Panc1 (cell line): Measurements from ENCODE around the gene TMEM165. TPM values are rescaled to one million over a fixed set of nuclear protein-coding genes. Genes with fewer than 3 reads are reported as not detected.
A peak's percentile ranks its signal among the peaks of the same experiment; 100 is the strongest.

ENCODE experiments used
- ATAC-seq: fragments of 200-7000 bp; cut with Tn5 transposase; 2 replicates; pipeline ENCODE4 v1.9.1; 2020; ENCODE audit warnings: mild to moderate bottlenecking, moderate library complexity
- BruUV-seq: library from RNA; stranded (reverse); fragments of 400-500 nt; replicated peaks from 2 replicates; lab custom pipeline; 2021; lab: Mats Ljungman, UMichigan
- CTCF ChIA-PET: fragments of 300-600 bp; sonication (Branson Sonifier 250); formaldehyde crosslinking; loops from one replicate; lab custom pipeline; 2022; ENCODE audit warnings: antibody characterized with exemption; lab: Charles Lee
- POLR2A ChIA-PET: fragments of 300-600 bp; sonication (Branson Sonifier 250); formaldehyde crosslinking; loops from one replicate; lab custom pipeline; 2022; ENCODE audit warnings: antibody characterized with exemption; lab: Charles Lee
- DNase-seq: peaks from one replicate; pipeline ENCODE4 v3.0.0-alpha.2; 2010; ENCODE audit warnings: low read depth, low spot score
- H3K27ac ChIP-seq: 2 replicates; pipeline ENCODE4 v1.5.1; 2011; ENCODE audit warnings: mild to moderate bottlenecking, low read length, inconsistent platforms
- H3K27me3 ChIP-seq: fragments of 200-500 bp; sonication (Bioruptor generic); 2 replicates; pipeline ENCODE4 v1.6.0; 2014; ENCODE audit warnings: low read length, inconsistent platforms; ENCODE audit not compliant: control insufficient read depth, insufficient read depth
- H3K36me3 ChIP-seq: fragments of 200-500 bp; sonication (Bioruptor generic); 2 replicates; pipeline ENCODE4 v1.5.1; 2014; ENCODE audit warnings: inconsistent platforms, mild to moderate bottlenecking, low read length, moderate library complexity; ENCODE audit not compliant: control insufficient read depth, insufficient read depth
- H3K4me1 ChIP-seq: 2 replicates; pipeline ENCODE4 v1.5.1; 2011; ENCODE audit warnings: inconsistent platforms, mild to moderate bottlenecking, low read length, moderate library complexity; ENCODE audit not compliant: control insufficient read depth, insufficient read depth
- H3K4me3 ChIP-seq, 2 experiments: 2 replicates each; pipeline ENCODE4 v1.5.1; 2011 to 2012; ENCODE audit warnings: low read depth in 2 of 2, low read length in 2 of 2, mild to moderate bottlenecking in 2 of 2, inconsistent platforms in 1 of 2, moderate library complexity in 1 of 2
- H3K9me3 ChIP-seq: fragments of 200-500 bp; sonication (Bioruptor generic); 2 replicates; pipeline ENCODE4 v1.5.1; 2014; ENCODE audit warnings: low read depth, mild to moderate bottlenecking, inconsistent platforms, low read length, moderate library complexity; ENCODE audit not compliant: control insufficient read depth, insufficient read depth
- POLR2AphosphoS5 ChIP-seq: IDR thresholded peaks from 2 replicates; pipeline ENCODE4 v1.6.1; 2012; ENCODE audit warnings: mild to moderate bottlenecking, low read depth, low read length, moderate library complexity
- SIN3A ChIP-seq: IDR thresholded peaks from 2 replicates; pipeline ENCODE4 v1.6.1; 2012; ENCODE audit warnings: low read depth, mild to moderate bottlenecking, low read length, moderate library complexity, borderline replicate concordance; ENCODE audit not compliant: insufficient read depth
- TCF7L2 ChIP-seq: IDR thresholded peaks from 2 replicates; pipeline ENCODE4 v1.6.1; 2011; ENCODE audit warnings: mild to moderate bottlenecking, low read depth, low read length, inconsistent platforms
- in situ Hi-C: cut with HindIII; loops from 2 replicates; pipeline ENCODE4 v1.10.0; 2016; ENCODE audit warnings: low sequenced_read_pairs, low pct_unique_long_range_greater_than_20kb
- intact Hi-C: fragments of 100-400 bp; cut with micrococcal nuclease; formaldehyde crosslinking; loops from one replicate; pipeline ENCODE4 v1.10.0; 2022; ENCODE audit not compliant: unreplicated experiment
- total RNA-seq: library from RNA; stranded (reverse); gene quantifications from one replicate; pipeline ENCODE4 v1.2.1, GENCODE V29; 2021; ENCODE audit not compliant: unreplicated experiment
- TF ChIP-seq, protein P1 (sequence below), 2 experiments: IDR thresholded peaks; 2 replicates each; pipeline ENCODE4 v1.6.1; 2011 to 2012; ENCODE audit warnings: low read depth in 2 of 2, control low read depth in 1 of 2, low read length in 1 of 2, mild to moderate bottlenecking in 1 of 2, moderate library complexity in 1 of 2; ENCODE audit not compliant: insufficient read depth in 1 of 2
- TF ChIP-seq, protein P2 (sequence below): fragments of 450-650 bp; IDR thresholded peaks from 2 replicates; pipeline ENCODE4 v1.5.1; 2017; ENCODE audit warnings: mild to moderate bottlenecking

Gene TMEM165
- total RNA-seq, 1 experiment from 2014 or later: 54.6 TPM

DNA sequence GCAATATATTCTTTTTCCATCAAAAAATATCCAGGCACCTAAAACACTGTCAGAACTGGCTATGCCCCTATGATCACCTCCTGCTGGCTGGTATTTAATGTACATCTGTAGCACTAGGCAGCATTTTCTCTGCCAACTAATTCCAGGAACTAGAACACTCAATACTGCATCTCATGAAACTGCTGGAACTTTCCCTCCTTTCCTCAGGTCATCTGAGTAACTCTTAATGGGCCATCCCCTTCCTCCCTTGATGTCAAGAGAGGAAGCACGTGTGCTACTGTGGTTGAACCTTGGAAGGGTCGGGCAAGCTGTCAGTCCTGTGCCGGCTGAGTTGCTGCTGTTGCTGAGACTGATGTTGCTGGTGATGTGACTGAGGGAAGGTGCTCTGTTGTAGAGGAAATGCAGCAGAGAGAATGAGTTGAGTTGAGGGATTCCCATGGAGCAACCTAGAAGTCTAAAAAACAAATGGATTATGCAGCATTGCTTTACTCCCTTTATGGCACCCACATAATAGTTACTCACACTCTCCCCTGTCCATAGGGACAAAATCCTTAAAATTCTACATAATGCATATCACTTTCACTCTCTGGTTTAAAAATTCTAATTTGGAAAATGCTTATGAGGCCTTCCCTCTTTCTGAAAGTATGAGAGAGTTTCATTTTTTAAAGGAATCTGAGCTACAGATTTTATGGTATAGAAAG lies 39.5 kb downstream of the TMEM165 start:
- POLR2A ChIA-PET: no interaction called here
- intact Hi-C loops: no loop called here

DNA sequence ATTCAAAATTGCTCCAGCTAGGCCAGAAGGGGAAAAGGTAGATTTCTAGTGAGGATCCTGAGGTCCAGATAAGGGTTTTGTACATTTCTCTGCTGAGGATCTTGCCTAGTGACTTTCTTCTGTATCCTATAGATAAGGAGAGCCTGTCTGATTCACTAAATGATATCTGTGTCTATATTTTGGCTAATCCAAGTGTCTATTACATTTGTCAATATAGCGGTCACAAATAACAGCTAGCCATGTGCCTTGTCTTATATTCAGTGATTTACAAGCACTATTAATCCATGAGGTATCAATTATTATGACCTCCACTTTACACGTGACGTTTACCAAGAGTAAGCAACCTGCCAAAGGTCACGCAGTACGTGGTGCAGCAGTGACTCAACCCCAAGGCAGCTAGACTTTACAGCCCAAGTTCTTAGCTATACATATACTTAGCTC lies 41.6 kb downstream of the TMEM165 start:
- CTCF ChIA-PET: no interaction called here
- Histone ChIP-seq H3K9me3 (no peaks in the 10 kb centered on the region), H3K27me3 (no peaks in the 10 kb centered on the region), H3K4me1 (no peaks in the 10 kb centered on the region), H3K27ac (no peak overlapping the region), H3K36me3 (peaks cover 17% of the 10 kb centered on the region), H3K4me3 (no peak overlapping the region)
- no peak for DNase-seq
- TF ChIP-seq, protein P1, sequence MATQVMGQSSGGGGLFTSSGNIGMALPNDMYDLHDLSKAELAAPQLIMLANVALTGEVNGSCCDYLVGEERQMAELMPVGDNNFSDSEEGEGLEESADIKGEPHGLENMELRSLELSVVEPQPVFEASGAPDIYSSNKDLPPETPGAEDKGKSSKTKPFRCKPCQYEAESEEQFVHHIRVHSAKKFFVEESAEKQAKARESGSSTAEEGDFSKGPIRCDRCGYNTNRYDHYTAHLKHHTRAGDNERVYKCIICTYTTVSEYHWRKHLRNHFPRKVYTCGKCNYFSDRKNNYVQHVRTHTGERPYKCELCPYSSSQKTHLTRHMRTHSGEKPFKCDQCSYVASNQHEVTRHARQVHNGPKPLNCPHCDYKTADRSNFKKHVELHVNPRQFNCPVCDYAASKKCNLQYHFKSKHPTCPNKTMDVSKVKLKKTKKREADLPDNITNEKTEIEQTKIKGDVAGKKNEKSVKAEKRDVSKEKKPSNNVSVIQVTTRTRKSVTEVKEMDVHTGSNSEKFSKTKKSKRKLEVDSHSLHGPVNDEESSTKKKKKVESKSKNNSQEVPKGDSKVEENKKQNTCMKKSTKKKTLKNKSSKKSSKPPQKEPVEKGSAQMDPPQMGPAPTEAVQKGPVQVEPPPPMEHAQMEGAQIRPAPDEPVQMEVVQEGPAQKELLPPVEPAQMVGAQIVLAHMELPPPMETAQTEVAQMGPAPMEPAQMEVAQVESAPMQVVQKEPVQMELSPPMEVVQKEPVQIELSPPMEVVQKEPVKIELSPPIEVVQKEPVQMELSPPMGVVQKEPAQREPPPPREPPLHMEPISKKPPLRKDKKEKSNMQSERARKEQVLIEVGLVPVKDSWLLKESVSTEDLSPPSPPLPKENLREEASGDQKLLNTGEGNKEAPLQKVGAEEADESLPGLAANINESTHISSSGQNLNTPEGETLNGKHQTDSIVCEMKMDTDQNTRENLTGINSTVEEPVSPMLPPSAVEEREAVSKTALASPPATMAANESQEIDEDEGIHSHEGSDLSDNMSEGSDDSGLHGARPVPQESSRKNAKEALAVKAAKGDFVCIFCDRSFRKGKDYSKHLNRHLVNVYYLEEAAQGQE (IDR thresholded peaks at IDR 0.05; ENCODE audit: insufficient read depth in 1 of 2, low read depth in 2 of 2, low read length in 1 of 2): no peak
- TF ChIP-seq, protein P2, sequence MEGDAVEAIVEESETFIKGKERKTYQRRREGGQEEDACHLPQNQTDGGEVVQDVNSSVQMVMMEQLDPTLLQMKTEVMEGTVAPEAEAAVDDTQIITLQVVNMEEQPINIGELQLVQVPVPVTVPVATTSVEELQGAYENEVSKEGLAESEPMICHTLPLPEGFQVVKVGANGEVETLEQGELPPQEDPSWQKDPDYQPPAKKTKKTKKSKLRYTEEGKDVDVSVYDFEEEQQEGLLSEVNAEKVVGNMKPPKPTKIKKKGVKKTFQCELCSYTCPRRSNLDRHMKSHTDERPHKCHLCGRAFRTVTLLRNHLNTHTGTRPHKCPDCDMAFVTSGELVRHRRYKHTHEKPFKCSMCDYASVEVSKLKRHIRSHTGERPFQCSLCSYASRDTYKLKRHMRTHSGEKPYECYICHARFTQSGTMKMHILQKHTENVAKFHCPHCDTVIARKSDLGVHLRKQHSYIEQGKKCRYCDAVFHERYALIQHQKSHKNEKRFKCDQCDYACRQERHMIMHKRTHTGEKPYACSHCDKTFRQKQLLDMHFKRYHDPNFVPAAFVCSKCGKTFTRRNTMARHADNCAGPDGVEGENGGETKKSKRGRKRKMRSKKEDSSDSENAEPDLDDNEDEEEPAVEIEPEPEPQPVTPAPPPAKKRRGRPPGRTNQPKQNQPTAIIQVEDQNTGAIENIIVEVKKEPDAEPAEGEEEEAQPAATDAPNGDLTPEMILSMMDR: no peak
- intact Hi-C loops (no loop called here), in situ Hi-C loops (no loop called here)
- POLR2A ChIA-PET: no interaction called here
- BruUV-seq: no TSS peak
- ATAC-seq: no peak

More for the DNA sequence above, 39.5 kb downstream of the TMEM165 start:
- ATAC-seq (no peak), DNase-seq (no peak)
- CTCF ChIA-PET: interaction anchor here (0.6 kb wide), 1 partner anchor 111 kb away, joined by 4 read pairs; the partner anchor contains the start of gene CLOCK
- no peak overlapping the region for H3K4me3 ChIP-seq
- H3K36me3 ChIP-seq: peaks cover 18% of the 10 kb centered on the region
- no peaks in the 10 kb centered on the region for H3K9me3 ChIP-seq
- H3K27ac ChIP-seq: no peak overlapping the region
- H3K4me1 ChIP-seq: no peaks in the 10 kb centered on the region
- in situ Hi-C loops: no loop called here
- BruUV-seq: no TSS peak
- H3K27me3 ChIP-seq: no peaks in the 10 kb centered on the region
- TF ChIP-seq SIN3A: no peak
- no peak for TF ChIP-seq TCF7L2
- TF ChIP-seq POLR2AphosphoS5: no peak
- TF ChIP-seq, protein P2: peak; percentile 30; the same call in 1 of the 2 replicates
